H9 (cell line): Measurements from ENCODE around the gene SRC. TPM values are rescaled to one million over a fixed set of nuclear protein-coding genes. Genes with fewer than 3 reads are reported as not detected.

ENCODE experiments used
- DNase-seq: peaks from one replicate; pipeline ENCODE4 v3.0.0-alpha.2; 2017
- H2AFZ ChIP-seq: one replicate; pipeline ENCODE4 v1.6.1; 2013; ENCODE audit warnings: mild to moderate bottlenecking, low read length, control low read depth, moderate library complexity
- H2AK5ac ChIP-seq: 2 replicates; pipeline ENCODE4 v1.6.1; 2013; ENCODE audit warnings: low read length, control low read depth, mixed read lengths; ENCODE audit not compliant: insufficient read length
- H2BK120ac ChIP-seq: one replicate; pipeline ENCODE4 v1.6.1; 2013; ENCODE audit warnings: low read depth, mild to moderate bottlenecking, low read length, control low read depth, inconsistent platforms; ENCODE audit not compliant: poor library complexity, severe bottlenecking
- H2BK12ac ChIP-seq: 2 replicates; pipeline ENCODE4 v1.6.1; 2013; ENCODE audit warnings: low read length, control low read depth, mixed read lengths, low read depth; ENCODE audit not compliant: insufficient read length
- H2BK15ac ChIP-seq: 2 replicates; pipeline ENCODE4 v1.6.1; 2013; ENCODE audit warnings: low read depth, low read length, control low read depth
- H2BK20ac ChIP-seq: one replicate; pipeline ENCODE4 v1.6.1; 2013; ENCODE audit warnings: low read depth, mild to moderate bottlenecking, low read length, control low read depth, inconsistent platforms; ENCODE audit not compliant: poor library complexity, severe bottlenecking
- H2BK5ac ChIP-seq: 2 replicates; pipeline ENCODE4 v1.6.1; 2013; ENCODE audit warnings: low read length, control low read depth, mixed read lengths; ENCODE audit not compliant: insufficient read length
- H3K14ac ChIP-seq: 2 replicates; pipeline ENCODE4 v1.6.1; 2013; ENCODE audit warnings: low read length, control low read depth; ENCODE audit not compliant: insufficient read depth
- H3K18ac ChIP-seq: 2 replicates; pipeline ENCODE4 v1.6.1; 2013; ENCODE audit warnings: low read depth, mild to moderate bottlenecking, mixed read lengths, low read length, control low read depth; ENCODE audit not compliant: insufficient read length
- H3K23ac ChIP-seq: 2 replicates; pipeline ENCODE4 v1.6.1; 2013; ENCODE audit warnings: low read length, control low read depth, mixed read lengths, low read depth; ENCODE audit not compliant: insufficient read length
- H3K23me2 ChIP-seq: 2 replicates; pipeline ENCODE4 v1.6.1; 2013; ENCODE audit warnings: low read depth, mild to moderate bottlenecking, mixed read lengths, low read length, control low read depth; ENCODE audit not compliant: insufficient read length, poor library complexity, severe bottlenecking
- H3K27ac ChIP-seq: 2 replicates; pipeline ENCODE4 v1.5.1; 2013; ENCODE audit warnings: low read length, control low read depth, mixed read lengths, low read depth; ENCODE audit not compliant: insufficient read length
- H3K27me3 ChIP-seq: 2 replicates; pipeline ENCODE4 v1.6.1; 2013; ENCODE audit warnings: low read length, control low read depth, inconsistent platforms; ENCODE audit not compliant: insufficient read depth
- H3K4ac ChIP-seq: 2 replicates; pipeline ENCODE4 v1.6.1; 2013; ENCODE audit warnings: low read depth, mild to moderate bottlenecking, control low read depth, inconsistent platforms, low read length, moderate library complexity
- H3K4me1 ChIP-seq: 2 replicates; pipeline ENCODE4 v1.6.1; 2013; ENCODE audit warnings: low read length, control low read depth, inconsistent platforms; ENCODE audit not compliant: insufficient read depth
- H3K4me2 ChIP-seq: 2 replicates; pipeline ENCODE4 v1.6.1; 2013; ENCODE audit warnings: low read length, control low read depth, mixed read lengths; ENCODE audit not compliant: insufficient read length, insufficient read depth
- H3K56ac ChIP-seq: 2 replicates; pipeline ENCODE4 v1.6.1; 2013; ENCODE audit warnings: low read depth, mild to moderate bottlenecking, mixed read lengths, low read length, control low read depth; ENCODE audit not compliant: insufficient read length
- H3K79me1 ChIP-seq: 2 replicates; pipeline ENCODE4 v1.6.1; 2013; ENCODE audit warnings: low read depth, mild to moderate bottlenecking, moderate library complexity, low read length, control low read depth, inconsistent platforms; ENCODE audit not compliant: insufficient read depth, poor library complexity, severe bottlenecking
- H3K79me2 ChIP-seq: 2 replicates; pipeline ENCODE4 v1.6.1; 2013; ENCODE audit warnings: low read length, control low read depth, inconsistent platforms; ENCODE audit not compliant: insufficient read depth
- H3K9ac ChIP-seq: 2 replicates; pipeline ENCODE4 v1.6.1; 2013; ENCODE audit warnings: low read length, control low read depth, mixed read lengths; ENCODE audit not compliant: insufficient read length; ENCODE audit errors: extremely low read depth
- H3K9me3 ChIP-seq: one replicate; pipeline ENCODE4 v1.6.1; 2013; ENCODE audit warnings: low read depth, low read length, inconsistent platforms; ENCODE audit not compliant: control insufficient read depth
- H3T11ph ChIP-seq: one replicate; pipeline ENCODE4 v1.6.1; 2013; ENCODE audit warnings: mild to moderate bottlenecking, low read length, control low read depth, inconsistent platforms
- H4K20me1 ChIP-seq: one replicate; pipeline ENCODE4 v1.6.1; 2013; ENCODE audit not compliant: control insufficient read depth, insufficient read length, insufficient read depth
- H4K5ac ChIP-seq: 2 replicates; pipeline ENCODE4 v1.6.1; 2013; ENCODE audit warnings: low read depth, mild to moderate bottlenecking, mixed read lengths, low read length, control low read depth; ENCODE audit not compliant: insufficient read length
- H4K8ac ChIP-seq: replicated peaks from 2 replicates; pipeline ENCODE4 v1.6.1; 2013; ENCODE audit warnings: low read length, control low read depth, mixed read lengths, low read depth; ENCODE audit not compliant: insufficient read length
- H4K91ac ChIP-seq: 2 replicates; pipeline ENCODE4 v1.6.1; 2013; ENCODE audit warnings: low read depth, mild to moderate bottlenecking, moderate library complexity, mixed read lengths, low read length, control low read depth; ENCODE audit not compliant: insufficient read length
- H3K27ac Mint-ChIP-seq, 3 experiments: 2 replicates in 2 of 3; 3 replicates in 1 of 3; pipeline ENCODE4 v1.8.0; 2020 to 2021; ENCODE audit warnings: mixed read lengths in 3 of 3, mild to moderate bottlenecking in 1 of 3, moderate library complexity in 1 of 3
- H3K27me3 Mint-ChIP-seq: 2 replicates; pipeline ENCODE4 v1.8.0; 2021; ENCODE audit warnings: low read depth, mild to moderate bottlenecking, moderate library complexity, mixed read lengths
- H3K36me3 Mint-ChIP-seq, 3 experiments: 2 replicates in 2 of 3; 3 replicates in 1 of 3; pipeline ENCODE4 v1.8.0; 2020 to 2021; ENCODE audit warnings: low read depth in 3 of 3, mixed read lengths in 3 of 3; ENCODE audit not compliant: insufficient read depth in 1 of 3
- H3K4me1 Mint-ChIP-seq, 2 experiments: 2 replicates each; pipeline ENCODE4 v1.8.0; 2020; ENCODE audit warnings: mixed read lengths in 2 of 2
- H3K4me3 Mint-ChIP-seq, 2 experiments: 2 replicates in 1 of 2; 3 replicates in 1 of 2; pipeline ENCODE4 v1.8.0; 2020 to 2021; ENCODE audit warnings: mild to moderate bottlenecking in 2 of 2, mixed read lengths in 2 of 2, moderate library complexity in 1 of 2
- H3K9me3 Mint-ChIP-seq, 2 experiments: 2 replicates in 1 of 2; 3 replicates in 1 of 2; pipeline ENCODE4 v1.8.0; 2020; ENCODE audit warnings: mild to moderate bottlenecking in 2 of 2, mixed read lengths in 2 of 2, moderate library complexity in 1 of 2
- WGBS: extraction: QIAGEN DNeasy Blood & Tissue Kit; methylation state at CpG from one replicate; pipeline ENCODE4 v1.1.7; 2013; ENCODE audit warnings: missing lambda C conversion rate, low lambda C conversion rate, mixed read lengths; ENCODE audit not compliant: insufficient read length; ENCODE audit errors: extremely low coverage; 5-methylcytosine and 5-hydroxymethylcytosine counted together
- total RNA-seq: library from RNA; stranded (reverse); gene quantifications from 2 replicates; pipeline ENCODE4 v1.2.1, GENCODE V29; 2021
- TF ChIP-seq, protein P1 (sequence below): fragments of 200-600 bp; sonication (generic); conservative IDR thresholded peaks from 3 replicates; pipeline ENCODE4 v1.8.0; 2021; ENCODE audit warnings: antibody characterized with exemption, mild to moderate bottlenecking

The SRC gene
- total RNA-seq, 1 experiment from 2014 or later: 44.5 TPM

DNA sequence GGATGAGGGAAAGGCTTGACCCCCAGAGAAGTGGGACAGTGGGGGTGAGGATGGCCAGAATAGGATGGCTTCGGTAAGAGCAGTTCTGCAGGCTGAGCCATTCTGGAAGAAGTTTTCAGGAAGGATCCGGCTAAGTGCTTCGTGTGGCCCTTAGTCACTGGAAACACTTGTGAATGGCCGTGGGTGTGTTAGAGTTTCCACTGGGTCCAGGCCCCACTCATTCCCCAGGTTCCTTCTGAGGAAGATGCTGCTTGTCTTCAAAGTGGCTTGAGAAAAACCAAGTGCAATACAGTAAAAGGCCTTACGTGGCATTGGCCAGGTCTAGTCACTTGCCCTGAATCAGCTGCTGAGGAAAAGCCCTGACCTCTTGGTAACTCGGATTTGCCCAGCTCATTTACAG, 28.6 kb upstream of the SRC start:
- H3K9me3 ChIP-seq: no peaks in the 10 kb centered on the region
- H3K9ac ChIP-seq: no peak overlapping the region
- no peak overlapping the region for H3K4ac ChIP-seq
- no peaks in the 10 kb centered on the region for H3K79me2 ChIP-seq
- H4K8ac ChIP-seq: no peak overlapping the region
- H3K4me1 ChIP-seq: peaks cover 9% of the 10 kb centered on the region; the same call in 1 of the 2 replicates
- H2BK12ac ChIP-seq: no peak overlapping the region
- H2BK15ac ChIP-seq: no peak overlapping the region
- no peak overlapping the region for H2BK120ac ChIP-seq
- H4K5ac ChIP-seq: no peak overlapping the region
- Mint-ChIP-seq H3K9me3 (no peaks in the 10 kb centered on the region), H3K27me3 (no peaks in the 10 kb centered on the region; the same call in 1 of the 2 replicates), H3K4me1 (peaks cover 45 to 57% of the 10 kb centered on the region in 2 experiments), H3K36me3 (peaks cover 4 to 22% (median 18%) of the 10 kb centered on the region in 3 experiments; a peak in 5 of 7 replicates), H3K4me3 (no peak overlapping the region), H3K27ac (peak overlapping the region; percentile 49 to 82 (median 73); a peak in 5 of 7 replicates)
- H2BK5ac ChIP-seq: no peak overlapping the region
- H3K23ac ChIP-seq: no peak overlapping the region
- no peak overlapping the region for H4K91ac ChIP-seq
- H3K18ac ChIP-seq: no peak overlapping the region
- TF ChIP-seq, protein P1, sequence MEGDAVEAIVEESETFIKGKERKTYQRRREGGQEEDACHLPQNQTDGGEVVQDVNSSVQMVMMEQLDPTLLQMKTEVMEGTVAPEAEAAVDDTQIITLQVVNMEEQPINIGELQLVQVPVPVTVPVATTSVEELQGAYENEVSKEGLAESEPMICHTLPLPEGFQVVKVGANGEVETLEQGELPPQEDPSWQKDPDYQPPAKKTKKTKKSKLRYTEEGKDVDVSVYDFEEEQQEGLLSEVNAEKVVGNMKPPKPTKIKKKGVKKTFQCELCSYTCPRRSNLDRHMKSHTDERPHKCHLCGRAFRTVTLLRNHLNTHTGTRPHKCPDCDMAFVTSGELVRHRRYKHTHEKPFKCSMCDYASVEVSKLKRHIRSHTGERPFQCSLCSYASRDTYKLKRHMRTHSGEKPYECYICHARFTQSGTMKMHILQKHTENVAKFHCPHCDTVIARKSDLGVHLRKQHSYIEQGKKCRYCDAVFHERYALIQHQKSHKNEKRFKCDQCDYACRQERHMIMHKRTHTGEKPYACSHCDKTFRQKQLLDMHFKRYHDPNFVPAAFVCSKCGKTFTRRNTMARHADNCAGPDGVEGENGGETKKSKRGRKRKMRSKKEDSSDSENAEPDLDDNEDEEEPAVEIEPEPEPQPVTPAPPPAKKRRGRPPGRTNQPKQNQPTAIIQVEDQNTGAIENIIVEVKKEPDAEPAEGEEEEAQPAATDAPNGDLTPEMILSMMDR: no peak
- no peak for DNase-seq
- no peak overlapping the region for H3K4me2 ChIP-seq
- no CpG with 5 or more reads among the region's 6 CpGs for WGBS
- H3T11ph ChIP-seq: no peak overlapping the region
- no peaks in the 10 kb centered on the region for H3K23me2 ChIP-seq
- no peaks in the 10 kb centered on the region for H4K20me1 ChIP-seq
- no peak overlapping the region for H2BK20ac ChIP-seq
- no peak overlapping the region for H3K27ac ChIP-seq
- H3K27me3 ChIP-seq: no peaks in the 10 kb centered on the region
- no peak overlapping the region for H3K56ac ChIP-seq
- no peaks in the 10 kb centered on the region for H3K79me1 ChIP-seq
- H2AK5ac ChIP-seq: no peak overlapping the region
- H3K14ac ChIP-seq: no peak overlapping the region
- no peak overlapping the region for H2AFZ ChIP-seq
